K562 (cell line): ENCODE data around the gene SRPRA. TPM values are rescaled to one million over a fixed set of nuclear protein-coding genes. Genes with fewer than 3 reads are reported as not detected.

Experiments used
- ARID2 ChIP-seq: fragments of 450-650 bp; IDR thresholded peaks from 2 replicates; pipeline ENCODE4 v1.6.1; 2017; ENCODE audit warnings: antibody characterized with exemption, mild to moderate bottlenecking
- NCOA1 ChIP-seq: fragments of 450-650 bp; IDR thresholded peaks from 2 replicates; pipeline ENCODE4 v1.6.1; 2016; ENCODE audit warnings: low read depth
- ZFPM2 ChIP-seq: fragments of 250-450 bp; sonication (Bioruptor Pico); IDR thresholded peaks from 2 replicates; pipeline ENCODE4 v1.5.1; 2022; ENCODE audit warnings: mild to moderate bottlenecking
- ZNF24 ChIP-seq: fragments of 450-650 bp; IDR thresholded peaks from 2 replicates; pipeline ENCODE4 v1.6.1; 2016
- ZNF699 ChIP-seq: fragments of 250-450 bp; sonication (Bioruptor Pico); IDR thresholded peaks from 2 replicates; pipeline ENCODE4 v1.8.0; 2021; ENCODE audit warnings: mild to moderate bottlenecking, moderate library complexity; ENCODE audit not compliant: insufficient replicate concordance
- polyA plus RNA-seq, 8 experiments: library from polyadenylated mRNA; depleted of rRNA in 4 of 8; stranded (reverse) in 5 of 8; unstranded in 3 of 8; fragments of >200 nt; fragmentation: Nextera tagmentation in 2 of 8; fragmentation: Illumina TruSeq in 1 of 8; extraction: Ambion mirVana in 2 of 8; extraction: Trizol in 1 of 8; gene quantifications; 2 replicates each; pipeline versions ENCODE4 v1.2.1 to v1.2.3, GENCODE V29; 2011 to 2014; ENCODE audit warnings: inconsistent platforms in 1 of 8, missing spikeins in 1 of 8
- total RNA-seq, 7 experiments: library from RNA; depleted of rRNA in 6 of 7; stranded (reverse); fragments of >200 nt in 6 of 7; fragmentation: Illumina TruSeq in 2 of 7; extraction: Trizol in 2 of 7; gene quantifications; 2 replicates each; pipeline versions ENCODE4 v1.2.1 to v1.2.3, GENCODE V29; 2011 to 2021; ENCODE audit warnings: low replicate concordance in 1 of 7
- TF ChIP-seq, protein P1 (sequence below): fragments of 450-650 bp; IDR thresholded peaks from 2 replicates; pipeline ENCODE4 v1.6.1; 2016; ENCODE audit warnings: mild to moderate bottlenecking, moderate library complexity
- TF ChIP-seq, protein P2 (sequence below): fragments of 250-450 bp; sonication (Bioruptor Pico); IDR thresholded peaks from 2 replicates; pipeline ENCODE4 v1.5.0; 2021; ENCODE audit warnings: mild to moderate bottlenecking, moderate library complexity
- TF ChIP-seq, protein P3 (sequence below), 2 experiments: fragments of 450-650 bp; IDR thresholded peaks; 2 replicates each; pipeline ENCODE4 v1.6.1; 2016
- TF ChIP-seq, protein P4 (sequence below): fragments of 250-450 bp; sonication (Bioruptor Pico); IDR thresholded peaks from 2 replicates; pipeline ENCODE4 v1.8.0; 2021; ENCODE audit warnings: mild to moderate bottlenecking, moderate library complexity

SRPRA gene
- total and polyA plus RNA-seq, 9 of the 15 experiments (the other 6 are each of a cell fraction or from before 2014, with no cell fraction given): 33.5 to 124 (median 80.0) TPM

DNA sequence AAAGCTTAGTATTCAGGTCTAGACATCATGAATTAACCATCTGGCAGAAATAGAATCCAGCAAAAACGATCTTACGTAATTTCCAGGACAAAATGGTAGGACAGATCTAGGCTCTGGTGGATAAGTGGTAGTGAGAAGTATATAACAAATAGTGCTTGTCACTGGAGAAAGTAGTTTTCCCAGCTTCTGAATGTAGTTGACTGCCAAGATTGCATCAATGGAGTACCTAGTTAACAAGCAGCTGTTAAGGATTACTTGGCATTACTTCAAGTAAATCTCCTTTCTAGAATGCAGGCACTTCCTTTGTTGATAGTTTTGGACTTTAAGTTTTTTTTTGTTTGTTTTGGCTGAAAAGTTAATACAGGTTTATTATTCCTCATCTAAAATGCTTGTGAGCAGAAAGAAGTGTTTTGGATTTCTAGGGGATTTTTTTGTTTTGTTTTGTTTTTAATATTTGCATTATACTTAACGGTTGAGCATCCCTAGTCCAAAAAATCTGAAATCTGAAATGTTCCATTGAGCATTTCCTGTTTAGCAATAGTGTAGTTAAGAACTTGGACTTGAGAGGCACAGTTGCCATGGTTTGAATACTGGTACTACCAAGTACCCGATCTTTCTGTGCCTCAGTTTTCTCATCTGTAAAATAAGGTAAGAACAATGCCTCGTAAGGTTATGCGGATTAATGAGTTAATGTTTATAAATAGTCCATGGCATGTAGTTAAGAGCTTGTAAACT is 36.8 kb downstream of the SRPRA start (continued):
- TF ChIP-seq, protein P1, sequence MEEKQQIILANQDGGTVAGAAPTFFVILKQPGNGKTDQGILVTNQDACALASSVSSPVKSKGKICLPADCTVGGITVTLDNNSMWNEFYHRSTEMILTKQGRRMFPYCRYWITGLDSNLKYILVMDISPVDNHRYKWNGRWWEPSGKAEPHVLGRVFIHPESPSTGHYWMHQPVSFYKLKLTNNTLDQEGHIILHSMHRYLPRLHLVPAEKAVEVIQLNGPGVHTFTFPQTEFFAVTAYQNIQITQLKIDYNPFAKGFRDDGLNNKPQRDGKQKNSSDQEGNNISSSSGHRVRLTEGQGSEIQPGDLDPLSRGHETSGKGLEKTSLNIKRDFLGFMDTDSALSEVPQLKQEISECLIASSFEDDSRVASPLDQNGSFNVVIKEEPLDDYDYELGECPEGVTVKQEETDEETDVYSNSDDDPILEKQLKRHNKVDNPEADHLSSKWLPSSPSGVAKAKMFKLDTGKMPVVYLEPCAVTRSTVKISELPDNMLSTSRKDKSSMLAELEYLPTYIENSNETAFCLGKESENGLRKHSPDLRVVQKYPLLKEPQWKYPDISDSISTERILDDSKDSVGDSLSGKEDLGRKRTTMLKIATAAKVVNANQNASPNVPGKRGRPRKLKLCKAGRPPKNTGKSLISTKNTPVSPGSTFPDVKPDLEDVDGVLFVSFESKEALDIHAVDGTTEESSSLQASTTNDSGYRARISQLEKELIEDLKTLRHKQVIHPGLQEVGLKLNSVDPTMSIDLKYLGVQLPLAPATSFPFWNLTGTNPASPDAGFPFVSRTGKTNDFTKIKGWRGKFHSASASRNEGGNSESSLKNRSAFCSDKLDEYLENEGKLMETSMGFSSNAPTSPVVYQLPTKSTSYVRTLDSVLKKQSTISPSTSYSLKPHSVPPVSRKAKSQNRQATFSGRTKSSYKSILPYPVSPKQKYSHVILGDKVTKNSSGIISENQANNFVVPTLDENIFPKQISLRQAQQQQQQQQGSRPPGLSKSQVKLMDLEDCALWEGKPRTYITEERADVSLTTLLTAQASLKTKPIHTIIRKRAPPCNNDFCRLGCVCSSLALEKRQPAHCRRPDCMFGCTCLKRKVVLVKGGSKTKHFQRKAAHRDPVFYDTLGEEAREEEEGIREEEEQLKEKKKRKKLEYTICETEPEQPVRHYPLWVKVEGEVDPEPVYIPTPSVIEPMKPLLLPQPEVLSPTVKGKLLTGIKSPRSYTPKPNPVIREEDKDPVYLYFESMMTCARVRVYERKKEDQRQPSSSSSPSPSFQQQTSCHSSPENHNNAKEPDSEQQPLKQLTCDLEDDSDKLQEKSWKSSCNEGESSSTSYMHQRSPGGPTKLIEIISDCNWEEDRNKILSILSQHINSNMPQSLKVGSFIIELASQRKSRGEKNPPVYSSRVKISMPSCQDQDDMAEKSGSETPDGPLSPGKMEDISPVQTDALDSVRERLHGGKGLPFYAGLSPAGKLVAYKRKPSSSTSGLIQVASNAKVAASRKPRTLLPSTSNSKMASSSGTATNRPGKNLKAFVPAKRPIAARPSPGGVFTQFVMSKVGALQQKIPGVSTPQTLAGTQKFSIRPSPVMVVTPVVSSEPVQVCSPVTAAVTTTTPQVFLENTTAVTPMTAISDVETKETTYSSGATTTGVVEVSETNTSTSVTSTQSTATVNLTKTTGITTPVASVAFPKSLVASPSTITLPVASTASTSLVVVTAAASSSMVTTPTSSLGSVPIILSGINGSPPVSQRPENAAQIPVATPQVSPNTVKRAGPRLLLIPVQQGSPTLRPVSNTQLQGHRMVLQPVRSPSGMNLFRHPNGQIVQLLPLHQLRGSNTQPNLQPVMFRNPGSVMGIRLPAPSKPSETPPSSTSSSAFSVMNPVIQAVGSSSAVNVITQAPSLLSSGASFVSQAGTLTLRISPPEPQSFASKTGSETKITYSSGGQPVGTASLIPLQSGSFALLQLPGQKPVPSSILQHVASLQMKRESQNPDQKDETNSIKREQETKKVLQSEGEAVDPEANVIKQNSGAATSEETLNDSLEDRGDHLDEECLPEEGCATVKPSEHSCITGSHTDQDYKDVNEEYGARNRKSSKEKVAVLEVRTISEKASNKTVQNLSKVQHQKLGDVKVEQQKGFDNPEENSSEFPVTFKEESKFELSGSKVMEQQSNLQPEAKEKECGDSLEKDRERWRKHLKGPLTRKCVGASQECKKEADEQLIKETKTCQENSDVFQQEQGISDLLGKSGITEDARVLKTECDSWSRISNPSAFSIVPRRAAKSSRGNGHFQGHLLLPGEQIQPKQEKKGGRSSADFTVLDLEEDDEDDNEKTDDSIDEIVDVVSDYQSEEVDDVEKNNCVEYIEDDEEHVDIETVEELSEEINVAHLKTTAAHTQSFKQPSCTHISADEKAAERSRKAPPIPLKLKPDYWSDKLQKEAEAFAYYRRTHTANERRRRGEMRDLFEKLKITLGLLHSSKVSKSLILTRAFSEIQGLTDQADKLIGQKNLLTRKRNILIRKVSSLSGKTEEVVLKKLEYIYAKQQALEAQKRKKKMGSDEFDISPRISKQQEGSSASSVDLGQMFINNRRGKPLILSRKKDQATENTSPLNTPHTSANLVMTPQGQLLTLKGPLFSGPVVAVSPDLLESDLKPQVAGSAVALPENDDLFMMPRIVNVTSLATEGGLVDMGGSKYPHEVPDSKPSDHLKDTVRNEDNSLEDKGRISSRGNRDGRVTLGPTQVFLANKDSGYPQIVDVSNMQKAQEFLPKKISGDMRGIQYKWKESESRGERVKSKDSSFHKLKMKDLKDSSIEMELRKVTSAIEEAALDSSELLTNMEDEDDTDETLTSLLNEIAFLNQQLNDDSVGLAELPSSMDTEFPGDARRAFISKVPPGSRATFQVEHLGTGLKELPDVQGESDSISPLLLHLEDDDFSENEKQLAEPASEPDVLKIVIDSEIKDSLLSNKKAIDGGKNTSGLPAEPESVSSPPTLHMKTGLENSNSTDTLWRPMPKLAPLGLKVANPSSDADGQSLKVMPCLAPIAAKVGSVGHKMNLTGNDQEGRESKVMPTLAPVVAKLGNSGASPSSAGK: no peak
- TF ChIP-seq, protein P2, sequence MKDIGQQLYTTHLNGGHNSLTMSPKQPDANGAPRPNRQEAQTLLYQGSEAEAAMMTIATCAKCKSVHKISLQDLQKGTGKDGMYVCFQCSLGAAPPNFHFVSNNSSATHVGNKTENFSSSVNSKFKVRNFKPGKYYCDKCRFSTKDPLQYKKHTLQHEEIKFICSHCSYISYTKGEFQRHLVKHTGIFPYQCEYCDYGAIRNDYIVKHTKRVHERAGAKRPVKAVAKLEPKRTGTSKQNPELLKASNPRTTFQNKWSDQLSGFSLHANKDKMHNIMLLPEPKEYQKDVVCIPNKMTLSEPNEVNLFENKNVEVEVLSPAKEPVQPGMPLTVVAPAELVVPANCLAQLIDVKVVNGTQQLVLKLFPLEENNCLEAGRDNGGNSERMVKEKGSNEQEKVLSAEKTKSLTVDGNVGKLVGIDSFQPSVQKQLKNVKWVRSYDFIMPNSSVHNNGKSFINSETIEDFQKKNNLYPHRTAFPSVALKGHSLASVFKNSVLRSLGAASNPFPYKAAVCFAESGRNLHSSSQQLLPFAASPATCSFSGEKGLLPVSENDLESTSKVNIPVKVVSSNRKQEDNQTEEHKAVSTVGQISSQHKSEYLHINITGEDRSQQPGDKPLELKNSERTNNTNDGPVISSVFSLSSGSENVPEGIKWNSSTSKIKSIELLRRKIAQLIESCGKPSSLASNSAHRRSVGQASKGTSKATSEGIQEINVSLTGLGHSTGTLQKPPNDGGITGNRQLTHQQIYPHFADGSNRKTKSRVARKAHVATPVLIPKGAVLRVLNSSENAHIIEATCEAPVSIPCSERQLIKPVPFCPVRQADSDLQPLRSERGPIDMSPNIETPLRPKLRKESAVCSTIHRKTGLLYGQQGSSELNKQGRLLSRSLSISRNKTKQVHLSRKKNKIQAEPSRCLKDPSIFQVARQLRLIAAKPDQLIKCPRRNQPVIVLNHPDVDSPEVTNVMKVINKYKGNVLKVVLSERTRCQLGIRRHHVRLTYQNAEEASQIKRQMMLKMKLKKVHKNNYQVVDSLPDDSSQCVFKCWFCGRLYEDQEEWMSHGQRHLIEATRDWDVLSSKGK (CRISPR knock-in tag): no peak
- TF ChIP-seq, protein P3, sequence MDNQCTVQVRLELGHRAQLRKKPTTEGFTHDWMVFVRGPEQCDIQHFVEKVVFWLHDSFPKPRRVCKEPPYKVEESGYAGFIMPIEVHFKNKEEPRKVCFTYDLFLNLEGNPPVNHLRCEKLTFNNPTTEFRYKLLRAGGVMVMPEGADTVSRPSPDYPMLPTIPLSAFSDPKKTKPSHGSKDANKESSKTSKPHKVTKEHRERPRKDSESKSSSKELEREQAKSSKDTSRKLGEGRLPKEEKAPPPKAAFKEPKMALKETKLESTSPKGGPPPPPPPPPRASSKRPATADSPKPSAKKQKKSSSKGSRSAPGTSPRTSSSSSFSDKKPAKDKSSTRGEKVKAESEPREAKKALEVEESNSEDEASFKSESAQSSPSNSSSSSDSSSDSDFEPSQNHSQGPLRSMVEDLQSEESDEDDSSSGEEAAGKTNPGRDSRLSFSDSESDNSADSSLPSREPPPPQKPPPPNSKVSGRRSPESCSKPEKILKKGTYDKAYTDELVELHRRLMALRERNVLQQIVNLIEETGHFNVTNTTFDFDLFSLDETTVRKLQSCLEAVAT (IDR thresholded peaks at IDR 0.05): no peak
- TF ChIP-seq, protein P4, sequence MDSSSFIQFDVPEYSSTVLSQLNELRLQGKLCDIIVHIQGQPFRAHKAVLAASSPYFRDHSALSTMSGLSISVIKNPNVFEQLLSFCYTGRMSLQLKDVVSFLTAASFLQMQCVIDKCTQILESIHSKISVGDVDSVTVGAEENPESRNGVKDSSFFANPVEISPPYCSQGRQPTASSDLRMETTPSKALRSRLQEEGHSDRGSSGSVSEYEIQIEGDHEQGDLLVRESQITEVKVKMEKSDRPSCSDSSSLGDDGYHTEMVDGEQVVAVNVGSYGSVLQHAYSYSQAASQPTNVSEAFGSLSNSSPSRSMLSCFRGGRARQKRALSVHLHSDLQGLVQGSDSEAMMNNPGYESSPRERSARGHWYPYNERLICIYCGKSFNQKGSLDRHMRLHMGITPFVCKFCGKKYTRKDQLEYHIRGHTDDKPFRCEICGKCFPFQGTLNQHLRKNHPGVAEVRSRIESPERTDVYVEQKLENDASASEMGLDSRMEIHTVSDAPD (CRISPR knock-in tag): no peak
- TF ChIP-seq ZNF24 (no peak), ZNF699 (no peak), ZFPM2 (no peak), NCOA1 (no peak), ARID2 (no peak)
